GM12872 (cell line): ENCODE data around the gene GAK.

Experiments
- CTCF ChIP-seq: IDR thresholded peaks from 3 replicates; pipeline ENCODE4 v1.5.1; 2011; ENCODE audit warnings: low read depth, mild to moderate bottlenecking, low read length, moderate library complexity; ENCODE audit not compliant: insufficient read depth

Gene GAK

GRCh38 chr4:960636-961350 is 28.7 kb upstream of the GAK start:
- TF ChIP-seq CTCF: no peak

- TF ChIP-seq CTCF: no peak
Observed at GRCh38 chr4:960140-960635, 28.1 kb upstream of the GAK start.

GRCh38 chr4:959338-960139 is 27.4 kb upstream of the GAK start:
- TF ChIP-seq CTCF: no peak

GRCh38 chr4:958696-959337 is 26.7 kb upstream of the GAK start:
- no peak for TF ChIP-seq CTCF

GRCh38 chr4:958314-958665 is 26.2 kb upstream of the GAK start:
- TF ChIP-seq CTCF: no peak

GRCh38 chr4:957581-958313 is 25.6 kb upstream of the GAK start:
- no peak for TF ChIP-seq CTCF

GRCh38 chr4:957231-957580 is 25.1 kb upstream of the GAK start:
- TF ChIP-seq CTCF: no peak
